GM21576 (cell line): Measurements from ENCODE around the gene DLST.

Experiments used
- ATAC-seq: cut with Tn5 transposase; IDR thresholded peaks from one replicate; pipeline ENCODE4 v1.9.1; 2021; ENCODE audit warnings: mild to moderate bottlenecking, moderate library complexity; ENCODE audit not compliant: unreplicated experiment

The DLST gene

GRCh38 chr14:74952697-74953484 lies 71.2 kb downstream of the DLST start:
- no peak for ATAC-seq
